GM18505 (cell line): ENCODE data around the gene GORAB.

Experiments used
- ATAC-seq: cut with Tn5 transposase; IDR thresholded peaks from one replicate; pipeline ENCODE4 v1.9.1; 2021; ENCODE audit not compliant: unreplicated experiment
- POLR2A ChIP-seq: IDR thresholded peaks from 4 replicates; pipeline ENCODE4 v1.6.1; 2011; ENCODE audit warnings: borderline replicate concordance; ENCODE audit not compliant: insufficient read depth, insufficient read length; ENCODE audit errors: extremely low read depth

The GORAB gene

DNA sequence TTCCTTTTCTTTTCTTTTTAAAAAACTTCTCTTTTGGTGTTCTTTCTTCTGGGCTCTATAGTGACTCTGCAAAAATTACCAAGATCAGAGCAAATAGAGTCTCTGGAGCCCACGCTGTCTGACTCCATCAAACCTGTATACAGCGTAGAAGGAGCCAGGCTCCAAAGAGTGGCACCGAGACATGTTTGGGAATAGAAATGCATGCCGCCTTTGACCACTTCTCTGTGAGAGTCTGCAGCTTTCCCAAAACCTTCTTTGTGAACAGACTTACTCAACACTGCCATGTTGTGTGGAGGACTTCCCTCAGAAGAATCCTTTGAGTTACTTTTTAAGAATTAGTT, 55.3 kb downstream of the GORAB start:
- no peak for ATAC-seq
- no peak for TF ChIP-seq POLR2A

DNA sequence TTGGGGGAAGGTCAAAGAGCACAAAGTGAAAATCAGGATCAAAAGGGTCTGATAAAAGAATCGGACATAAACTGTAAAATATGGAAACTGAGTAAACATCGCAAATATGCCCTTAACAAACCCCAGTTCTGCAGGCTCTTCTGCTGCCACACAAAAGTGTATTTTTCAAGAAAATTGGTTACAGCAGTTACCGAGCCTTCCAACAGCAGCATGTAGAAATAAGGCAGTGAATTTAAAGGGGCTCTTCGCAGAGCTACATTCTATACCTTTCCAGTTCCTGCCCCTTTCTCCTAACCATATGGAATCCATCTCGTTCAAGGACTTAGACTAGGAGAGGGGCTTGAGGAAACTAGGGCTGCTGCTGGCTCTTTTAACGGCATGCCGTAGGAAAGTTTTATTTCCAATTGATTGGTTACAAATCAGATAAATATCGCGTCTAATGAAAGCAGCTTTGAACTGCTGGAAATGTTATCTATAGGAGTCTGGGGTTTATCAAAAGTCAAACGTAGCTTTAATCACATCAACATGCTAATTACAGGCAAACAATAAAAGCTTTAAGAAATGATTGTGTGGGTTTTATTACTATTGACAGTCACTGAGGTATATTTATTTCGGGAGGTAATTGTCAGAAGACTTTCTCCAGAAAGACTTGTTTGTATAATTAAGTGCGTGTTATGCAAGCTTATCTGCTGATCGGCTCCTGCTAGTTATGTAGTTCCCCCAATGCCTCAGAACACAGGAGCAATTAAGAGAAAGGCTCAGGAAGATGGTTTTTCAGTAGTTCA, 59.1 kb downstream of the GORAB start:
- TF ChIP-seq POLR2A, result no peak

DNA sequence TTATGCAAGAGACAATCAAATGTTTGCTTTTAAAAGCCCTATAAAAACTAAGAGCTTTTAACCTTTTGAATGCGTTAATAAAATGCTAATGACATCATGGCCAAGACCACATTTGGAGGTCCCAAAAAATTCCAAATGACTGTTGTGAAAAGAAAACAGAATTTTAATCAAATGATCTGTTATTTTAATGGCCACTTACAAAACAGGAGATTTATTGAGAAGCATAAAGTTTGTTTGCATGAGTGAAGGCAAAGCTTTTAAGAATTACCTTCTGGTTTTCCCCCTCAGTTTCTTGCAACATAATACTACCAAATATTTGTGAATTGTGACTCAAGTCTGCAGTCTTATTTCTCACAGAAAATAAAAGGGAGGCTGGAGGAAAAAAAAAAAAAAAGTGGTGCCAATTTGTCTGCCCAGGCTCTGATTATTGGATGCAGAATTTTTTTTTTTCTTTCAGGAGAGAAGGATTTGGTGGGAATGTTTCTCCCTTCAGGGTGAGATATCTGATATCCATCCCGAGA, 60.7 kb downstream of the GORAB start:
- TF ChIP-seq POLR2A, result no peak
- ATAC-seq, result no peak

More for the DNA sequence above, 59.1 kb downstream of the GORAB start:
- no peak for ATAC-seq

DNA sequence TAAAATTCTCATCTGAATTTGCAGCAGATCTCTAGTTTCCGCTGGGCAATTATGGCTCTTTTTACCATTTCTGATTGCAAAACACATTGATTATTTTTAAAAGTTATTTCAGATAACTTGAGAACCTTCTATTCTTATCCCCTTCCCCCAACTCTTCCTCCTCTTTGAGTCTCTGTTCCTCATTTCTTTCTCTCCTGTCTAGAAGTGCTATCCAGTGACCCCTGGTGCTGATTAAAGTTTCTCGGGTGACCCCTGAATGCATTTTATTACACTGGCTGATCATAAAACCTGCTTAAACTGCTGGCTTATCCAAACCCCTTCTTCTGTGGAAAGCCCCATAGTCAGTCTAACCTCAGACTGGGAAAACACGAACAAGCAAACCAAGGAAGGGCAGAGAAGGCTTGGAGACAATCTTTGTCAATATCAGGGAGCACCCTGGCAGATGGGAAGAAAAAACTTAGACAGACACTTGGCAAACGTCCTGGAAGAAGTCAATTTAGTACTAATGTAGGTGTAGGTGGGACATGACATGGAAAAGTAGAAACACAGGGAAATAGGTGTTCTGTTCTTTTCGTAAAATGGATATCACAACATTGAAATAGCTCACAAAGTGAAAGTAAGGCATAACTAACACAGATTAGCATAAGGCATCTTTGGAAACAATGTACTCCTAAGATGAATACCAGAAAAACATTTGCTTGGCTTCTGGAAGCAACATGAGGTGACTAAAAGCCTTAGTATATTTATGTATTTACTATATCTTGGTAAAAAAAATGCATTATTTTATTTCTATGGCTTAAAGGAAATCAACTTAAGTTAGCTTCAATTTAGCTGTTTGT, 61.4 kb downstream of the GORAB start:
- no peak for ATAC-seq
- TF ChIP-seq POLR2A, result no peak

DNA sequence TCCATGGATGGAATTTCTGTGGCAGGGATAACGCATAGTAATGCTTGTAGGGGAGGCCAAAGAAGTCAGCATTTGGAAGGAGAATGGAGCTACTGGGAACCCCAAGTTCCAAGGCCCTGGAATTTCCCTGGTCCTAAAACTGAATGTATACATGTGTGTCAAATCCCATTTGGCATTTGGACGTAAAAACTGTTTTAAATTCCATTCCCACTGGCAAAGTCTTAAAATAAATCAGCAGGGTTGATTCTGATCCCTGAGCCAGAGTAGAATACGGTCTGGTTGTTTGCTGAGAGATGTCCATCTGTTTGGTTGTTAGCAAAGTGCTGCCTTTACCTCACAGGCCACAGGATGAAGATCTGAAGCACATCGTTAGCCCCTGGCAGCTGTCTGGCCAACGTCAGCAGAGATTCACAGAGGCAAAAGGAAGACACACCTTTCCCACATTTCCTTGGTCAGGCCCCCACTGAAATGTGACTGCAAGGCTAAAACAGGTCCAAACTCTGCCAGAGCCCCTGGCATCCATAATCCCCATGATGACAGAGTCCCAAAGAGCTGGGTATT, 62.2 kb downstream of the GORAB start:
- TF ChIP-seq POLR2A, result no peak
- no peak for ATAC-seq

DNA sequence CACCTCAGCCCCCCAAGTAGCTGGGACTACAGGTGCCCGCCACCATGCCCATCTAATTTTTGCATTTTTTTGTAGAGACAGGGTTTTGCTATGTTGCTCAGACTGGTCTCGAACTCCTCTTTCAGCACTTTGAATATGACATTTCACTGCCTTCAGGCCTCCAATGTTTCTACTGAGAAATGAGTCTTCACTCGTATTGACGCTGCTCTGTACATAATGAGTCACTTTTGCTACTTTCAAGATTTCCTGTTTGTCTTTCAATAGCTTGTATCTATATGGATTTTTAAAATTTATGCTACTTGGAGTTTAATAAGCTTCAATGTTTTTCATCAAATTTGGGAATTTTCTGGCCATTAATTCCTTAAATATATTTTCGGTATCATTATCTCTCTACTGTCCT, 64.7 kb downstream of the GORAB start:
- ATAC-seq, result no peak
- TF ChIP-seq POLR2A, result no peak

DNA sequence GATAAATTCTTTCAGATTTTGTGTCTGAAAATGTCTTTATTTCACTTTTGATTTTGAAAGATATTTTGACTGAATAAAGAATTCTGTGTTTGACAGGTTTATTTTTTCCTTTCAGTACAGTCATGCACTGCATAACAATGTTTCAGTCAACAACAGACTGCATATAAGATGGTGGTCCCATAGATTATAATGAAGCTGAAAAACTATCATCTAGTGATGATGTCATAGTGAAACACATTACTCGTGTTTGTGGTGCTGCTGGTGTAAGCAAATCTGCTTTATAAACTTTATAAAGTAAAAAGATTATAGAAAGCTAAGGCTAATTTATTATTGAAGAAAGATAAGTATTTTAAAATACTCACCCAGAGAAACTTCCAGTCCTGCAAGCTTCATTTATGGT, 66.7 kb downstream of the GORAB start:
- no peak for ATAC-seq
- TF ChIP-seq POLR2A, result no peak

DNA sequence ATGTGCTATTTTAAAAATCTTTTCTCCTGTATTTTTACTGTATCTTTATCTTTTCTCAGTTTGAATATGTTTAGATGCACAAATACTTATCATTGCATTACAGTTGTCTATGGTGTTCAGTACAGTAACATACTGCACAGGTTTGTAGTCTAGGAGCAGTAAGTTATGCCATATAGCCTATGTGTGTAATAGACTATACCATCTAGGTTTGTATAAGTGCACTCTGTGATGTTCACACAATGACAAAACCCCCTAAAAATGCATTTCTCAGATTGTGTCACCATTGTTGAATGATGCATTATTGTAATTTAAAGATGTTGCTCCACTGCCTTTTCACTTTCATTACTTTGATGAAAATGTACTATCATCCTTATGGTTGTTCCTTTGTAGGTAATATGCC, 67.1 kb downstream of the GORAB start:
- no peak for TF ChIP-seq POLR2A
- ATAC-seq, result no peak

DNA sequence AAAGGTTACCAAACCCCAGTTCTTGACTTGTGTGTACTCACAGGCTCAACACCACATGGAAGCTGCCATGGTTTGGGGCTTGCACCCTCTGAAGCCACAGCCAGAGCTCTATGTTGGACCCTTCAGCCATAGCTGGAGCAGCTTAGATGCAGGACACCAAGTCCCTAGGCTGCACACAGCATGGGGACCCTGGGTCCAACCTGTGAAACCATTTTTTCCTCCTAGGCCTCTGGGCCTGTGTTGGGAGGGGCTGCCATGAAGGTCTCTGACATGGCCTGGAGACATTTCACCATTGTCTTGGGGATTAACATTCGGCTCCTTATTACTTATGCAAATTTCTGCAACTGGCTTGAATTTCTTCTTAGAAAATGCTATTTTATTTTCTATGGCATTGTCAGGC, 69.9 kb downstream of the GORAB start:
- ATAC-seq, result no peak

More for the DNA sequence above, 69.9 kb downstream of the GORAB start:
- TF ChIP-seq POLR2A, result no peak
